ENCODE measurements around the gene CPLX3.

DNA sequence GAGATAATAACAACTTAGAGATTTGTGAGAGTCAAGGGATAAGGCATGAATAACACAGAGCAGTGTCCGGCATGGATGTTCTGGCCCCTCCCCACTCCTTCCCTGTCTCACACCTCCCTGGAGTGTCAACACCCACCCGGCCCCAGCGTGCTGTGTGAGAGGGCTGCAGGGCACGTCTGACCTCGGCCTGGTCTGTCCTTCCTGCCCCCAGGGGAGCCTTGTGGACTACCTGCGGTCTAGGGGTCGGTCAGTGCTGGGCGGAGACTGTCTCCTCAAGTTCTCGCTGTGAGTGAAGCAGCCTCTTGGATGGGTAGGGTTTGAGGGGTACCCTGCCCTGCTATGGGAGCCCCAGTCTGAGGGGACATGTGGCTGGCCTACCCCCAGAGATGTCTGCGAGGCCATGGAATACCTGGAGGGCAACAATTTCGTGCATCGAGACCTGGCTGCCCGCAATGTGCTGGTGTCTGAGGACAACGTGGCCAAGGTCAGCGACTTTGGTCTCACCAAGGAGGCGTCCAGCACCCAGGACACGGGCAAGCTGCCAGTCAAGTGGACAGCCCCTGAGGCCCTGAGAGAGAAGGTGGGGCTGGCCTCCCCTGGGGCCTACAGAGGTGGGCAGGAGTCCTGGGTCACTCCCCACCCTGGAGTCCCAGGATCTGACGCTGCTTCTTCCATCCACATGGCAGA is 25.0 kb upstream of the CPLX3 start:
- TF ChIP-seq CTCF (conservative IDR thresholded peaks at IDR 0.05; ENCODE audit: low read length) (no peak), EZH2phosphoT487 (IDR thresholded peaks at IDR 0.05; ENCODE audit: borderline replicate concordance) (no peak)

Measured in Loucy (cell line).